SK-N-SH (cell line): Measurements from ENCODE around the gene MCTP2. TPM values are rescaled to one million over a fixed set of nuclear protein-coding genes. Genes with fewer than 3 reads are reported as not detected.

Source experiments
- CTCF ChIA-PET: fragments of 300-600, 350-600 bp; formaldehyde crosslinking; extraction: SDS; loops from one replicate; lab custom pipeline; 2021; lab: Yijun Ruan, JAX
- POLR2A ChIA-PET: fragments of 350-600 bp; sonication (Branson Sonifier 250); formaldehyde crosslinking; extraction: SDS; loops from one replicate; lab custom pipeline; 2020; ENCODE audit warnings: antibody characterized with exemption, inconsistent platforms; lab: Yijun Ruan, JAX
- DNase-seq: peaks from one replicate; pipeline ENCODE4 v3.0.0; 2012
- H2AFZ ChIP-seq: fragments of 200-600 bp; sonication (generic); 2 replicates; pipeline ENCODE4 v1.8.1; 2016; ENCODE audit warnings: antibody characterized with exemption, mild to moderate bottlenecking, low read depth
- H3F3A ChIP-seq: fragments of 200-600 bp; sonication (generic); replicated peaks from 2 replicates; pipeline ENCODE3; 2016; ENCODE audit warnings: antibody characterized with exemption, mild to moderate bottlenecking; ENCODE audit not compliant: insufficient read depth
- H3K27ac ChIP-seq, 2 experiments: fragments of 200-500 bp in 1 of 2; fragments of 200-600 bp in 1 of 2; sonication (Bioruptor generic) in 1 of 2; sonication (generic), shearing (Covaris generic) in 1 of 2; 2 replicates each; pipeline versions ENCODE4 v1.5.1 to v1.6.1; 2014 to 2016; ENCODE audit warnings: low read depth in 2 of 2, inconsistent platforms in 1 of 2, low read length in 1 of 2, mild to moderate bottlenecking in 1 of 2, mixed read lengths in 1 of 2
- H3K27me3 ChIP-seq: fragments of 200-600 bp; sonication (generic), shearing (Covaris generic); 2 replicates; pipeline ENCODE4 v1.6.1; 2016; ENCODE audit warnings: mixed run types; ENCODE audit not compliant: insufficient read depth
- H3K36me3 ChIP-seq, 2 experiments: fragments of 200-500 bp in 1 of 2; fragments of 200-600 bp in 1 of 2; sonication (Bioruptor generic) in 1 of 2; sonication (generic) in 1 of 2; replicated peaks in 1 of 2; 2 replicates each; pipeline versions ENCODE3 to v1.5.1; 2014 to 2016; ENCODE audit warnings: low read length in 1 of 2, mild to moderate bottlenecking in 1 of 2; ENCODE audit not compliant: insufficient read depth in 2 of 2, control insufficient read depth in 1 of 2
- H3K4me1 ChIP-seq, 2 experiments: fragments of 200-500 bp in 1 of 2; fragments of 200-600 bp in 1 of 2; sonication (Bioruptor generic) in 1 of 2; sonication (generic), shearing (Covaris generic) in 1 of 2; 2 replicates each; pipeline versions ENCODE4 v1.5.1 to v1.6.1; 2014 to 2016; ENCODE audit warnings: low read depth in 1 of 2, low read length in 1 of 2, mixed run types in 1 of 2; ENCODE audit not compliant: insufficient read depth in 2 of 2, control insufficient read depth in 1 of 2
- H3K4me2 ChIP-seq: fragments of 200-600 bp; sonication (generic), shearing (Covaris generic); 2 replicates; pipeline ENCODE4 v1.6.1; 2017; ENCODE audit warnings: mixed run types
- H3K4me3 ChIP-seq, 2 experiments: fragments of 200-500 bp in 1 of 2; fragments of 200-600 bp in 1 of 2; sonication (Bioruptor generic) in 1 of 2; sonication (generic), shearing (Covaris generic) in 1 of 2; 2 replicates each; pipeline versions ENCODE4 v1.5.1 to v1.8.1; 2014 to 2016; ENCODE audit warnings: low read depth in 2 of 2, inconsistent platforms in 1 of 2, low read length in 1 of 2, mild to moderate bottlenecking in 1 of 2, mixed read lengths in 1 of 2, moderate library complexity in 1 of 2
- H3K79me2 ChIP-seq: fragments of 200-600 bp; sonication (generic); 2 replicates; pipeline ENCODE4 v1.8.1; 2017; ENCODE audit warnings: mild to moderate bottlenecking; ENCODE audit not compliant: insufficient read depth
- H3K9ac ChIP-seq: fragments of 200-600 bp; sonication (generic); 2 replicates; pipeline ENCODE4 v1.6.1; 2017; ENCODE audit warnings: mixed run types
- H3K9me2 ChIP-seq: fragments of 200-600 bp; sonication (generic); 2 replicates; pipeline ENCODE4 v1.6.1; 2017; ENCODE audit warnings: mixed run types
- H3K9me3 ChIP-seq: fragments of 200-600 bp; sonication (generic); 2 replicates; pipeline ENCODE4 v1.6.1; 2017; ENCODE audit warnings: mixed run types, mild to moderate bottlenecking, moderate library complexity
- H4K20me1 ChIP-seq: fragments of 200-600 bp; sonication (generic); 2 replicates; pipeline ENCODE4 v1.6.1; 2017; ENCODE audit warnings: mild to moderate bottlenecking, mixed run types; ENCODE audit not compliant: insufficient read depth
- EP300 ChIP-seq, 2 experiments: IDR thresholded peaks; 2 replicates each; pipeline versions ENCODE4 v1.4.0 to v1.6.1; 2012; ENCODE audit warnings: borderline replicate concordance in 1 of 2, low read depth in 1 of 2, low read length in 1 of 2
- EZH2phosphoT487 ChIP-seq: fragments of 200-600 bp; sonication (generic); IDR thresholded peaks from 2 replicates; pipeline ENCODE4 v1.6.1; 2017; ENCODE audit warnings: low read depth, mixed run types, mild to moderate bottlenecking, antibody characterized with exemption, moderate library complexity, borderline replicate concordance
- FOXM1 ChIP-seq: IDR thresholded peaks from 2 replicates; pipeline ENCODE4 v1.4.0; 2012; ENCODE audit warnings: low read depth, mild to moderate bottlenecking
- GABPA ChIP-seq: IDR thresholded peaks from 2 replicates; pipeline ENCODE4 v1.4.0; 2012; ENCODE audit warnings: low read depth, mild to moderate bottlenecking
- GATA2 ChIP-seq: sonication (generic); formaldehyde crosslinking; IDR thresholded peaks from 2 replicates; pipeline ENCODE4 v1.5.0; 2020; ENCODE audit warnings: mild to moderate bottlenecking, missing genetic modification reagents
- MEF2A ChIP-seq: IDR thresholded peaks from 2 replicates; pipeline ENCODE4 v1.4.0; 2012; ENCODE audit warnings: low read depth, borderline replicate concordance
- POLR2AphosphoS5 ChIP-seq: IDR thresholded peaks from 2 replicates; pipeline ENCODE4 v1.6.1; 2012; ENCODE audit warnings: low read depth, low read length
- RCOR1 ChIP-seq: fragments of 150-350 bp; IDR thresholded peaks from 2 replicates; pipeline ENCODE4 v1.6.1; 2017; ENCODE audit warnings: antibody characterized with exemption, low read length
- RFX5 ChIP-seq: IDR thresholded peaks from 2 replicates; pipeline ENCODE4 v1.6.1; 2012; ENCODE audit warnings: mild to moderate bottlenecking, improper control_type of control experiment, low read length
- RXRA ChIP-seq: IDR thresholded peaks from 2 replicates; pipeline ENCODE4 v1.4.0; 2012; ENCODE audit warnings: low read depth, mild to moderate bottlenecking, borderline replicate concordance
- SMC3 ChIP-seq: IDR thresholded peaks from 2 replicates; pipeline ENCODE4 v1.6.1; 2012; ENCODE audit warnings: low read depth, low read length, improper control_type of control experiment
- TAF1 ChIP-seq: IDR thresholded peaks from 2 replicates; pipeline ENCODE4 v1.6.1; 2012; ENCODE audit warnings: low read depth, mild to moderate bottlenecking, low read length, moderate library complexity, borderline replicate concordance
- TCF12 ChIP-seq: IDR thresholded peaks from 2 replicates; pipeline ENCODE4 v1.4.0; 2012
- TEAD4 ChIP-seq: IDR thresholded peaks from 2 replicates; pipeline ENCODE4 v1.4.0; 2012; ENCODE audit warnings: mild to moderate bottlenecking, borderline replicate concordance; ENCODE audit not compliant: insufficient read depth
- WGBS: methylation state at CpG from one replicate; pipeline ENCODE4 v1.1.6; 2017; ENCODE audit warnings: low lambda C conversion rate; 5-methylcytosine and 5-hydroxymethylcytosine counted together
- polyA plus RNA-seq, 3 experiments: library from polyadenylated mRNA; depleted of rRNA; stranded (reverse); fragments of >200 nt; gene quantifications; 2 replicates each; pipeline ENCODE4 v1.2.3, GENCODE V29; 2012
- TF ChIP-seq, protein P1 (sequence below): fragments of 150-350 bp; IDR thresholded peaks from 2 replicates; pipeline ENCODE4 v1.6.1; 2017; ENCODE audit warnings: antibody characterized with exemption, low read length, low read depth, borderline replicate concordance
- TF ChIP-seq, protein P2 (sequence below): fragments of 150-350 bp; IDR thresholded peaks from 2 replicates; pipeline ENCODE4 v1.6.1; 2016; ENCODE audit warnings: mild to moderate bottlenecking, low read depth, low read length
- TF ChIP-seq, protein P3 (sequence below): IDR thresholded peaks from 2 replicates; pipeline ENCODE4; 2012
- TF ChIP-seq, protein P4 (sequence below): IDR thresholded peaks from 2 replicates; pipeline ENCODE4 v1.4.0; 2012; ENCODE audit warnings: low read depth, borderline replicate concordance
- TF ChIP-seq, protein P5 (sequence below): fragments of 200-600 bp; sonication (generic); IDR thresholded peaks from 2 replicates; pipeline ENCODE4 v1.6.1; 2017; ENCODE audit warnings: antibody characterized with exemption, mild to moderate bottlenecking, moderate library complexity

Gene MCTP2
- polyA plus RNA-seq, 1 of the 3 experiments (the other 2 are of a cell fraction) = 0.26 TPM

- TF ChIP-seq TAF1 (no peak), EP300 (IDR thresholded peaks at IDR 0.05; ENCODE audit: borderline replicate concordance in 1 of 2, low read depth in 1 of 2, low read length in 1 of 2) (no peak), GABPA (no peak), FOXM1 (no peak), POLR2AphosphoS5 (no peak)
Observed at GRCh38 chr15:94441760-94442159, 210.4 kb downstream of the MCTP2 start (continued).

DNA sequence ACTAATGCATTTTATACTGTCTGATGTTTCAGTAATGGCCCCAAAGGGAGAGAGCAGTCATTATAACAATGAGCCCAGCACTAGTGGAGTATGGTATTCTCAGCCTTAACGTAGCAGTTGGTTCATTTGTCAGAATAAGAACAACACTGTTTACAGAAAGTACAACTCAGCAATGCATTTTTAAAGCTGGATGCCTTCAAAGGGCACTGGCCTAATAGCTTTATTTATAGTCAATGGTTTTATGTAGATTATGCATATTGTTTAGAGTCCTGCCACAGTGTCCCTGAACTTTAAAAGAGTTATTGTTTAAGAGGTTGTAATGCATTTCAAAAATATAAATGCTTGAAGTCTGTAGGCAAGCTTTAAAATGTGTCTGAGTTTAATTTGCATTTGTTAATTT is 211.1 kb downstream of the MCTP2 start:
- no peak overlapping the region for H3K27ac ChIP-seq
- ChIA-PET POLR2A (no interaction called here), CTCF (interaction anchor here (0.6 to 2.2 kb wide), 2 partner anchors 30 to 52 kb away, joined by 3 to 7 read pairs; no protein-coding TSS in a partner anchor)
- H3K9ac ChIP-seq = no peak overlapping the region
- no peaks in the 10 kb centered on the region for H3K27me3 ChIP-seq
- TF ChIP-seq TEAD4 (no peak), SMC3 (no peak), EP300 (IDR thresholded peaks at IDR 0.05; ENCODE audit: borderline replicate concordance in 1 of 2, low read depth in 1 of 2, low read length in 1 of 2) (no peak), EZH2phosphoT487 (no peak), POLR2AphosphoS5 (no peak), TCF12 (no peak), RFX5 (no peak), GATA2 (CRISPR knock-in tag) (no peak), MEF2A (no peak), GABPA (no peak), RXRA (no peak), RCOR1 (no peak)
- TF ChIP-seq, protein P1, sequence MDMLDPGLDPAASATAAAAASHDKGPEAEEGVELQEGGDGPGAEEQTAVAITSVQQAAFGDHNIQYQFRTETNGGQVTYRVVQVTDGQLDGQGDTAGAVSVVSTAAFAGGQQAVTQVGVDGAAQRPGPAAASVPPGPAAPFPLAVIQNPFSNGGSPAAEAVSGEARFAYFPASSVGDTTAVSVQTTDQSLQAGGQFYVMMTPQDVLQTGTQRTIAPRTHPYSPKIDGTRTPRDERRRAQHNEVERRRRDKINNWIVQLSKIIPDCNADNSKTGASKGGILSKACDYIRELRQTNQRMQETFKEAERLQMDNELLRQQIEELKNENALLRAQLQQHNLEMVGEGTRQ = no peak
- TF ChIP-seq, protein P2, sequence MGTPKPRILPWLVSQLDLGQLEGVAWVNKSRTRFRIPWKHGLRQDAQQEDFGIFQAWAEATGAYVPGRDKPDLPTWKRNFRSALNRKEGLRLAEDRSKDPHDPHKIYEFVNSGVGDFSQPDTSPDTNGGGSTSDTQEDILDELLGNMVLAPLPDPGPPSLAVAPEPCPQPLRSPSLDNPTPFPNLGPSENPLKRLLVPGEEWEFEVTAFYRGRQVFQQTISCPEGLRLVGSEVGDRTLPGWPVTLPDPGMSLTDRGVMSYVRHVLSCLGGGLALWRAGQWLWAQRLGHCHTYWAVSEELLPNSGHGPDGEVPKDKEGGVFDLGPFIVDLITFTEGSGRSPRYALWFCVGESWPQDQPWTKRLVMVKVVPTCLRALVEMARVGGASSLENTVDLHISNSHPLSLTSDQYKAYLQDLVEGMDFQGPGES = no peak
- TF ChIP-seq, protein P3, sequence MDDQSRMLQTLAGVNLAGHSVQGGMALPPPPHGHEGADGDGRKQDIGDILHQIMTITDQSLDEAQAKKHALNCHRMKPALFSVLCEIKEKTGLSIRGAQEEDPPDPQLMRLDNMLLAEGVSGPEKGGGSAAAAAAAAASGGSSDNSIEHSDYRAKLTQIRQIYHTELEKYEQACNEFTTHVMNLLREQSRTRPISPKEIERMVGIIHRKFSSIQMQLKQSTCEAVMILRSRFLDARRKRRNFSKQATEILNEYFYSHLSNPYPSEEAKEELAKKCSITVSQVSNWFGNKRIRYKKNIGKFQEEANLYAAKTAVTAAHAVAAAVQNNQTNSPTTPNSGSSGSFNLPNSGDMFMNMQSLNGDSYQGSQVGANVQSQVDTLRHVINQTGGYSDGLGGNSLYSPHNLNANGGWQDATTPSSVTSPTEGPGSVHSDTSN = no peak
- TF ChIP-seq, protein P4, sequence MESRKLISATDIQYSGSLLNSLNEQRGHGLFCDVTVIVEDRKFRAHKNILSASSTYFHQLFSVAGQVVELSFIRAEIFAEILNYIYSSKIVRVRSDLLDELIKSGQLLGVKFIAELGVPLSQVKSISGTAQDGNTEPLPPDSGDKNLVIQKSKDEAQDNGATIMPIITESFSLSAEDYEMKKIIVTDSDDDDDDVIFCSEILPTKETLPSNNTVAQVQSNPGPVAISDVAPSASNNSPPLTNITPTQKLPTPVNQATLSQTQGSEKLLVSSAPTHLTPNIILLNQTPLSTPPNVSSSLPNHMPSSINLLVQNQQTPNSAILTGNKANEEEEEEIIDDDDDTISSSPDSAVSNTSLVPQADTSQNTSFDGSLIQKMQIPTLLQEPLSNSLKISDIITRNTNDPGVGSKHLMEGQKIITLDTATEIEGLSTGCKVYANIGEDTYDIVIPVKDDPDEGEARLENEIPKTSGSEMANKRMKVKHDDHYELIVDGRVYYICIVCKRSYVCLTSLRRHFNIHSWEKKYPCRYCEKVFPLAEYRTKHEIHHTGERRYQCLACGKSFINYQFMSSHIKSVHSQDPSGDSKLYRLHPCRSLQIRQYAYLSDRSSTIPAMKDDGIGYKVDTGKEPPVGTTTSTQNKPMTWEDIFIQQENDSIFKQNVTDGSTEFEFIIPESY = no peak
- TF ChIP-seq, protein P5, sequence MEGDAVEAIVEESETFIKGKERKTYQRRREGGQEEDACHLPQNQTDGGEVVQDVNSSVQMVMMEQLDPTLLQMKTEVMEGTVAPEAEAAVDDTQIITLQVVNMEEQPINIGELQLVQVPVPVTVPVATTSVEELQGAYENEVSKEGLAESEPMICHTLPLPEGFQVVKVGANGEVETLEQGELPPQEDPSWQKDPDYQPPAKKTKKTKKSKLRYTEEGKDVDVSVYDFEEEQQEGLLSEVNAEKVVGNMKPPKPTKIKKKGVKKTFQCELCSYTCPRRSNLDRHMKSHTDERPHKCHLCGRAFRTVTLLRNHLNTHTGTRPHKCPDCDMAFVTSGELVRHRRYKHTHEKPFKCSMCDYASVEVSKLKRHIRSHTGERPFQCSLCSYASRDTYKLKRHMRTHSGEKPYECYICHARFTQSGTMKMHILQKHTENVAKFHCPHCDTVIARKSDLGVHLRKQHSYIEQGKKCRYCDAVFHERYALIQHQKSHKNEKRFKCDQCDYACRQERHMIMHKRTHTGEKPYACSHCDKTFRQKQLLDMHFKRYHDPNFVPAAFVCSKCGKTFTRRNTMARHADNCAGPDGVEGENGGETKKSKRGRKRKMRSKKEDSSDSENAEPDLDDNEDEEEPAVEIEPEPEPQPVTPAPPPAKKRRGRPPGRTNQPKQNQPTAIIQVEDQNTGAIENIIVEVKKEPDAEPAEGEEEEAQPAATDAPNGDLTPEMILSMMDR = no peak
- H3K9me2 ChIP-seq = no peaks in the 10 kb centered on the region
- H3F3A ChIP-seq = no peaks in the 10 kb centered on the region
- no peaks in the 10 kb centered on the region for H3K36me3 ChIP-seq
- DNase-seq = no peak
- no peak overlapping the region for H3K4me2 ChIP-seq
- H3K79me2 ChIP-seq = no peaks in the 10 kb centered on the region
- no peak overlapping the region for H2AFZ ChIP-seq
- H3K9me3 ChIP-seq = no peaks in the 10 kb centered on the region
- H3K4me1 ChIP-seq = peaks cover 0 to 6% of the 10 kb centered on the region in 2 experiments; a peak in 2 of 4 replicates
- no peaks in the 10 kb centered on the region for H4K20me1 ChIP-seq
- H3K4me3 ChIP-seq = no peak overlapping the region
- WGBS = 12% methylated on average over 1 of the region's 1 CpG
